IMR-90 (cell line): ENCODE results near the gene PANK4. TPM values are rescaled to one million over a fixed set of nuclear protein-coding genes. Genes with fewer than 3 reads are reported as not detected.
A peak's percentile ranks its signal among the peaks of the same experiment; 100 is the strongest.

Experiments used
- ATAC-seq: fragments of 200-7000 bp; cut with Tn5 transposase; 2 replicates; pipeline ENCODE4 v1.9.1; 2020; ENCODE audit warnings: low read depth, mild to moderate bottlenecking, moderate library complexity
- BruUV-seq: library from RNA; stranded (reverse); fragments of 400-500 nt; replicated peaks from 2 replicates; lab custom pipeline; 2021; lab: Mats Ljungman, UMichigan
- CTCF ChIA-PET: fragments of 300-600 bp; formaldehyde crosslinking; extraction: SDS; loops from one replicate; lab custom pipeline; 2021; ENCODE audit warnings: antibody characterized with exemption; lab: Yijun Ruan, JAX
- POLR2A ChIA-PET: fragments of 300-600 bp; sonication (Branson Sonifier 250); formaldehyde crosslinking; loops from one replicate; lab custom pipeline; 2022; ENCODE audit warnings: antibody characterized with exemption; ENCODE audit not compliant: unreplicated experiment; lab: Charles Lee
- DNase-seq: peaks from one replicate; pipeline ENCODE4 v3.0.0; 2013
- H2AFZ ChIP-seq: replicated peaks from 2 replicates; pipeline ENCODE3; 2013; ENCODE audit warnings: low read length, mild to moderate bottlenecking; ENCODE audit not compliant: poor library complexity
- H2AK5ac ChIP-seq: 2 replicates; pipeline ENCODE4 v1.6.1; 2013; ENCODE audit warnings: low read depth, low read length, inconsistent platforms
- H2AK9ac ChIP-seq: replicated peaks from 2 replicates; pipeline ENCODE3; 2013; ENCODE audit warnings: mild to moderate bottlenecking, low read depth, low read length, moderate library complexity; ENCODE audit not compliant: poor library complexity
- H2BK120ac ChIP-seq: 2 replicates; pipeline ENCODE4 v1.6.1; 2013; ENCODE audit warnings: low read depth, low read length, inconsistent platforms
- H2BK15ac ChIP-seq: 3 replicates; pipeline ENCODE4 v1.6.1; 2013; ENCODE audit warnings: low read depth, low read length, inconsistent platforms
- H2BK20ac ChIP-seq: 2 replicates; pipeline ENCODE4 v1.6.1; 2013; ENCODE audit warnings: low read depth, mild to moderate bottlenecking, inconsistent platforms, low read length, moderate library complexity
- H2BK5ac ChIP-seq: 2 replicates; pipeline ENCODE4 v1.6.1; 2013; ENCODE audit warnings: mild to moderate bottlenecking, low read depth, low read length, inconsistent platforms; ENCODE audit not compliant: poor library complexity, severe bottlenecking
- H3K14ac ChIP-seq: replicated peaks from 2 replicates; pipeline ENCODE4 v1.6.1; 2013; ENCODE audit warnings: low read depth, low read length, inconsistent platforms
- H3K18ac ChIP-seq: 2 replicates; pipeline ENCODE4 v1.6.1; 2013; ENCODE audit warnings: low read depth, low read length, control low read depth
- H3K23ac ChIP-seq: 2 replicates; pipeline ENCODE4 v1.6.1; 2013; ENCODE audit warnings: low read depth, low read length, inconsistent platforms
- H3K27ac ChIP-seq: 2 replicates; pipeline ENCODE4 v1.5.1; 2013; ENCODE audit warnings: mild to moderate bottlenecking, control low read depth, low read length; ENCODE audit not compliant: insufficient read depth
- H3K27me3 ChIP-seq: 2 replicates; pipeline ENCODE4 v1.6.1; 2013; ENCODE audit warnings: low read length; ENCODE audit not compliant: control insufficient read depth, insufficient read depth
- H3K36me3 ChIP-seq: 2 replicates; pipeline ENCODE4 v1.6.1; 2013; ENCODE audit warnings: low read length, mixed read lengths; ENCODE audit not compliant: control insufficient read depth, insufficient read depth
- H3K4ac ChIP-seq: 2 replicates; pipeline ENCODE4 v1.6.1; 2013; ENCODE audit warnings: low read depth, low read length, inconsistent platforms
- H3K4me1 ChIP-seq: 2 replicates; pipeline ENCODE4 v1.6.1; 2013; ENCODE audit warnings: low read length, mixed read lengths; ENCODE audit not compliant: control insufficient read depth, insufficient read depth
- H3K4me2 ChIP-seq: 2 replicates; pipeline ENCODE4 v1.6.1; 2013; ENCODE audit warnings: low read depth, mild to moderate bottlenecking, control low read depth, low read length, moderate library complexity
- H3K4me3 ChIP-seq: 2 replicates; pipeline ENCODE4 v1.5.1; 2013; ENCODE audit warnings: low read depth, mild to moderate bottlenecking, control low read depth, low read length, moderate library complexity; ENCODE audit not compliant: insufficient read depth
- H3K56ac ChIP-seq: 2 replicates; pipeline ENCODE4 v1.6.1; 2013; ENCODE audit warnings: low read length, inconsistent platforms; ENCODE audit not compliant: insufficient read depth; ENCODE audit errors: extremely low read depth
- H3K79me1 ChIP-seq, 2 experiments: 2 replicates each; pipeline ENCODE4 v1.6.1; 2013; ENCODE audit warnings: low read length in 2 of 2, inconsistent platforms in 1 of 2, low read depth in 1 of 2
- H3K9ac ChIP-seq: 2 replicates; pipeline ENCODE4 v1.6.1; 2013; ENCODE audit warnings: low read depth, low read length, control low read depth
- H3K9me1 ChIP-seq: 2 replicates; pipeline ENCODE4 v1.6.1; 2013; ENCODE audit warnings: low read length, inconsistent platforms; ENCODE audit not compliant: insufficient read depth
- H3K9me3 ChIP-seq: 2 replicates; pipeline ENCODE4 v1.6.1; 2013; ENCODE audit warnings: low read length; ENCODE audit not compliant: control insufficient read depth, insufficient read depth
- H4K20me1 ChIP-seq: 2 replicates; pipeline ENCODE4 v1.6.1; 2013; ENCODE audit warnings: low read length, inconsistent platforms; ENCODE audit not compliant: insufficient read depth
- H4K5ac ChIP-seq: 2 replicates; pipeline ENCODE4 v1.6.1; 2013; ENCODE audit warnings: mild to moderate bottlenecking, low read depth, low read length, control low read depth
- H4K8ac ChIP-seq, 2 experiments: 2 replicates each; pipeline ENCODE4 v1.6.1; 2013; ENCODE audit warnings: low read depth in 2 of 2, low read length in 2 of 2, control low read depth in 1 of 2, inconsistent platforms in 1 of 2
- H4K91ac ChIP-seq: 2 replicates; pipeline ENCODE4 v1.6.1; 2013; ENCODE audit warnings: low read depth, low read length, inconsistent platforms; ENCODE audit not compliant: insufficient read depth
- CEBPB ChIP-seq: IDR thresholded peaks from 2 replicates; pipeline ENCODE4 v1.6.1; 2012; ENCODE audit warnings: low read depth, low read length, improper control_type of control experiment
- RFX5 ChIP-seq: IDR thresholded peaks from 2 replicates; pipeline ENCODE4 v1.8.0; 2012; ENCODE audit warnings: low read depth, mild to moderate bottlenecking, low read length, moderate library complexity
- WGBS, 2 experiments: methylation state at CpG; one replicate each; pipeline versions ENCODE4 v1.1.5 to v1.1.7; 2013; ENCODE audit warnings: missing lambda C conversion rate in 2 of 2; ENCODE audit not compliant: insufficient read length in 1 of 2; ENCODE audit errors: extremely low coverage in 2 of 2; 5-methylcytosine and 5-hydroxymethylcytosine counted together
- dilution Hi-C: fragments of 300-500 bp; cut with HindIII; formaldehyde crosslinking; loops from one replicate; pipeline ENCODE4 v1.14.3; 2018; ENCODE audit warnings: low sequenced_read_pairs; ENCODE audit not compliant: unreplicated experiment
- in situ Hi-C: fragments of 300-500 bp; cut with MboI; formaldehyde crosslinking; loops from 3 replicates; pipeline ENCODE4 v1.14.3; 2019; ENCODE audit warnings: low sequenced_read_pairs, inconsistent platforms, mixed read lengths
- intact Hi-C: fragments of 100-400 bp; cut with micrococcal nuclease; formaldehyde crosslinking; loops from 2 replicates; pipeline ENCODE4 v1.10.0; 2022
- polyA plus RNA-seq, 3 experiments: library from polyadenylated mRNA; depleted of rRNA; stranded (reverse); fragments of >200 nt; gene quantifications; 2 replicates each; pipeline ENCODE4 v1.2.3, GENCODE V29; 2012; ENCODE audit warnings: low replicate concordance in 1 of 3
- total RNA-seq: library from RNA; depleted of rRNA; stranded (reverse); fragments of >200 nt; gene quantifications from 2 replicates; pipeline ENCODE4 v1.2.3, GENCODE V29; 2012

PANK4 gene
- total and polyA plus RNA-seq, 2 of the 4 experiments (the other 2 are of a cell fraction) = 14.0 to 18.5 TPM

DNA sequence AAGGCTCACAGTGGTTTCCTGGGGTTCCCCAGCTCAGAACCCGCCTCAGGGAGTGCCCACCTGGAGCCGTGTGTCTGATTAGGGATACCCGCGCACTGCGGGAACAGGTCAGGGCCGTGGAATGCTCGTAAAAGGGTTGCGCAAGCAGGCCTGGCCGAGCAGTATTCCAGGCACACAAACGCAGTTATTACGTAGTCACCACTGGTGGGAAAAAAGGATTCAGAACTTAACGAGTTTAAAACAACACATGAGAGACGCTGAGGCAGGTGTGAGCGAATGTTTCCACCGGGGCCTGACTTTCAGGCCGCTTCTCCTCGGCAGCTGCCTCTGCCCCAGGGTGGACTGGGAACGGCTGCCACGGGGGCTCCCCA, 32.1 kb downstream of the PANK4 start:
- H3K4ac ChIP-seq = no peak overlapping the region
- no peak overlapping the region for H2AFZ ChIP-seq
- no peaks in the 10 kb centered on the region for H3K36me3 ChIP-seq
- no peak overlapping the region for H2BK5ac ChIP-seq
- no peak overlapping the region for H3K23ac ChIP-seq
- H3K14ac ChIP-seq = no peak overlapping the region
- peak; percentile 45 for DNase-seq
- dilution Hi-C loops = no loop called here
- no TSS peak for BruUV-seq
- no peak overlapping the region for H4K5ac ChIP-seq
- H3K4me1 ChIP-seq = no peaks in the 10 kb centered on the region
- H3K79me1 ChIP-seq = no peaks in the 10 kb centered on the region
- H2BK20ac ChIP-seq = no peak overlapping the region
- H3K56ac ChIP-seq = no peak overlapping the region
- H2BK15ac ChIP-seq = no peak overlapping the region
- CTCF ChIA-PET = no interaction called here
- no peak overlapping the region for H3K27ac ChIP-seq
- H3K4me2 ChIP-seq = no peak overlapping the region
- no peak overlapping the region for H3K18ac ChIP-seq
- intact Hi-C loops = no loop called here
- POLR2A ChIA-PET = no interaction called here
- no peaks in the 10 kb centered on the region; the same call in 1 of the 2 replicates for H3K9me3 ChIP-seq
- WGBS, 2 experiments = 61% methylated on average over 11 of the region's 19 CpGs; no CpG with 5 or more reads in 1 of the 2 experiments
- H4K20me1 ChIP-seq = no peaks in the 10 kb centered on the region; the same call in 1 of the 2 replicates
- TF ChIP-seq RFX5 = no peak
- peak; percentile 93 for TF ChIP-seq CEBPB
- H3K9ac ChIP-seq = no peak overlapping the region
- H2BK120ac ChIP-seq = no peak overlapping the region
- no peak overlapping the region for H4K8ac ChIP-seq
- H3K4me3 ChIP-seq = no peak overlapping the region
- ATAC-seq = no peak
- no peaks in the 10 kb centered on the region for H3K9me1 ChIP-seq
- H2AK5ac ChIP-seq = no peak overlapping the region
- no peak overlapping the region for H2AK9ac ChIP-seq
- H4K91ac ChIP-seq = no peak overlapping the region
- in situ Hi-C loops = no loop called here
- H3K27me3 ChIP-seq = peaks cover 12% of the 10 kb centered on the region; the same call in 1 of the 2 replicates
